Cerebellar cortex (tissue), 1 donor: Measurements from ENCODE around the gene ATF1.
"Not testable (repeated sequence)": the region's sequence is repeated elsewhere in the genome, so short reads cannot be mapped to it uniquely, and the experiment has no call there.

Experiments used
- DNase-seq: peaks from one replicate; pipeline ENCODE4 v3.0.0-alpha.2; 2015; ENCODE audit warnings: low spot score

The ATF1 gene

GRCh38 chr12:50753232-50753769 lies 10.6 kb upstream of the ATF1 start:
- no peak for DNase-seq

GRCh38 chr12:50764286-50765094 lies 589 bp downstream of the ATF1 start:
- DNase-seq, result peak; percentile 42

DNA sequence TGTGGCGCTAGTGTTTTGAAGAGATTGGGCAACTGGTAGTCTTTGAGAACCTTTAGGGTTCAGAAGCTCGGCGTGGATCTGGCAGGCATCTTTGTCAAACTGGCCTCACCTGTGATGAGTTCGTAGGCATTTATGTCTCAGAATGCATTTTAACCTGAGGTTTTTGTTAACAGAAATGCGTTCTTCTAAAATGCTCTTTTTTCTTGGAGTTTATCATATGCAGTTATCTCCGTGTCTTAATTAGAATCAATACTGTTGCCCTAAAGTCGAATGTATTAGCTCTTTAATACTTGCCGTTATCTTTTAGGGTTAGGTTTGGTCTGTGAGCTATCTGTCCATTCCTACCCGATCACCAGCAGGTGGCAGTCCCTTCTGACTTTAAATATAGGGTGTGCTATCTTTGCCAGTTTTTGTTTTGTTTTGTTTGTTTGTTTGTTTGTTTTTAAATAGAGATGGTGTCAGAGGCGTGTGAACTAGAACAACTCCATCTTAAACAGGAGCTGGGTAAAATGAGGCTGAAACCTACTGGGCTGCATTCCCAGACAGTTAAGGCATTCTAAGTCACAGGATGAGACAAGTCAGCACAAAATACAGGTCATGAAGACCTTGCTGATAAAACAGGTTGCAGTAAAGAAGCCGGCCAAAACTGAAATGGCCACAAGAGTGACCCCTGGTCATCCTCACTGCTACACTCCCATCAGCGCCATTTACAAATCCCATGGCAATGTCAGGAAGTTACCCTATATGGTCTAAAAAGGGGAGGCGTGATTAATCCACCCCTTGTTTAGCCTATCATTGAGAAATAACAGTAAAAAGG lies 1.4 kb downstream of the ATF1 start:
- DNase-seq, result peak; percentile 84

DNA sequence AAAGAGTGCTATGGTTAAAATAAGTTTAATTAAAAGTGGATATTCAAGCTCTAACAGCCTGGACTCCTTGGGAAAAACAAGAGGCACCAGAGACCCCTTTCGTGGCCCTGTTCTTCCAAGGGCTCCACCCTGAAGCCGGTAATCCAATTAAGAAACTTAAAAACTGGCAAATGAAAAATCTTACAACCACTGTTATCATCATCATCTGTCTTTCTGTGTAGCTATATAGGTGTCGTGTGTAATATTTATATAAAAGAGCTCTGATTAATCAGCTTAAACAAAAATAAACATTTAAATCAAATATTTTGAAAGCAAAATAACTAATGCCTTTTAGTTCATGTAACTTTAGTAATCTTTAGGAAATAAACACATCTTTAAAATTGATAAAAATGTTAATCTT lies 4.5 kb downstream of the ATF1 start:
- no peak for DNase-seq

DNA sequence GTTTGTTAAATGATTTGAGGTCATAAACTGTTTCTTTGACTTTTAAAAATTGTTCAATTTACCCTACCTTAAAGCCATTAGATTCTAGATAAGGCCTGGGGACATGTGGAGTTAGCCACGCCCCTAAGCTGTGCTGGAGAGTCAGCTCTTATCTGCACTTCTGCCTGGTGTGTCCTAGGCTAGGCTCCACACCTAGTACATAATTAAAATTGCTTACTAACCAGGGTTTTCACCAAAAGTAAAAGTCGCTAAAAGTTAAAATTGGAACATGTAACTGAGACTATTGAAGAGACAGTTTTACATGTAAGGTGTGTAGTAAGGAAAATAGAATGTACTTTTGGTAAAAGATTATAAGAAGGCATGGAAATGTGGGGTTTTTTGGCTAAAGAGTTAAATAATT lies 4.9 kb downstream of the ATF1 start:
- not testable (repeated sequence) for DNase-seq

DNA sequence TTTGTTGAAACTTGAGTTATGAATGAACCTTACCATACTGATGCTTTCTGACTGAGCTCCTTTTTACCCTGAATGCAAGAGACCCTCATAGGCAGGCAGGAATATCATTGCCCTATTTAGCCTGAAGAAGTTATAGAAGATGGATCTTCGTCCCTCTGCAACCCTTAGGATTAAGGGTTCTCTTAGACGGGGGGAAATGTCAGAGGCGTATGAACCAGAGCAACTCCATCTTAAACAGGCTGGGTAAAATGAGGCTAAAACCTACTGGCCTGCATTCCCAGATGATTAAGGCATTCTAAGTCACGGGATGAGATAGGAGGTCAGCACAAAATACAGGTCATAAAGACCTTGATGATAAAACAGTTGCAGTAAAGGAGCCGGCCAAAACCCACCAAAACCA lies 7.5 kb downstream of the ATF1 start:
- DNase-seq, result no peak

- no peak for DNase-seq
Observed at GRCh38 chr12:50772470-50772869, 8.6 kb downstream of the ATF1 start.

GRCh38 chr12:50772877-50773276 lies 9.0 kb downstream of the ATF1 start:
- DNase-seq, result no peak

- no peak for DNase-seq
Observed at GRCh38 chr12:50775251-50775650, 11.3 kb downstream of the ATF1 start.

- DNase-seq, result no peak
Observed at GRCh38 chr12:50776749-50777728, 13.1 kb downstream of the ATF1 start.

- DNase-seq, result no peak
Observed at GRCh38 chr12:50778663-50779590, 15.0 kb downstream of the ATF1 start.

DNA sequence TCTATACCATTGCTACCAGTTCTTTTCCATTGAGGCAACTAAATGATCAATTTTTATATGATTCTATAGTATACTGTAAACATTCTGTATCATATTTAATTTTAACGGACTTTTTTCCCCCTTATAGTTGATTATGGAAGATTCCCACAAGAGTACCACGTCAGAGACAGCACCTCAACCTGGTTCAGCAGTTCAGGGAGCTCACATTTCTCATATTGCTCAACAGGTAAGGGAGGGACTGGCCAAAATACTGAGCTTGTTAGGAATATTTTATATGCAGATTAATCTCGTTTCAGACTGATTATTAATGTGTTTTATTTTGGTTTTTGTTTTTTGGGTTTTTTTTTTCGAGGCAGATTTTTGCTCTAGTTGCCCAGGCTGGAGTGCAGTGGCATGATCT lies 16.1 kb downstream of the ATF1 start:
- no peak for DNase-seq

DNA sequence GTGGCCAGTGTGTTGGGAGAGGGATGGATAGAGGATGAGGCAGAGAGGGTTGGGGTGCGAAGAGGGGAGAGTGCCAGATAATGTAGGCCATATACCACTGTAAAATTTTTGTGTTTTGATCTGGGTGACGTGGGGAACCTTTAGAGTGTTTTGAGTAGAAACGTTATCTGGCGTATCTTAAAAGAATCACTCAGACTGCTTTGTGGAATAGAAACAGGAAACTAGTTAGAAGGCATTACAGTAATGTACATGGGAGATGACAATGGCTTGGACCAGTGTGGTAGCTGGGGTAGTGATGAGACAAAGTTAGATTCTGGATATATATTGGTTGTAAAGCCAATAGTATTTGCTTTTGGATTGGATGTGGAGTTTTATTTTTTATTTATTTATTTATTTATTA lies 20.6 kb downstream of the ATF1 start:
- DNase-seq, result no peak

GRCh38 chr12:50785406-50786001 lies 21.6 kb downstream of the ATF1 start:
- no peak for DNase-seq

DNA sequence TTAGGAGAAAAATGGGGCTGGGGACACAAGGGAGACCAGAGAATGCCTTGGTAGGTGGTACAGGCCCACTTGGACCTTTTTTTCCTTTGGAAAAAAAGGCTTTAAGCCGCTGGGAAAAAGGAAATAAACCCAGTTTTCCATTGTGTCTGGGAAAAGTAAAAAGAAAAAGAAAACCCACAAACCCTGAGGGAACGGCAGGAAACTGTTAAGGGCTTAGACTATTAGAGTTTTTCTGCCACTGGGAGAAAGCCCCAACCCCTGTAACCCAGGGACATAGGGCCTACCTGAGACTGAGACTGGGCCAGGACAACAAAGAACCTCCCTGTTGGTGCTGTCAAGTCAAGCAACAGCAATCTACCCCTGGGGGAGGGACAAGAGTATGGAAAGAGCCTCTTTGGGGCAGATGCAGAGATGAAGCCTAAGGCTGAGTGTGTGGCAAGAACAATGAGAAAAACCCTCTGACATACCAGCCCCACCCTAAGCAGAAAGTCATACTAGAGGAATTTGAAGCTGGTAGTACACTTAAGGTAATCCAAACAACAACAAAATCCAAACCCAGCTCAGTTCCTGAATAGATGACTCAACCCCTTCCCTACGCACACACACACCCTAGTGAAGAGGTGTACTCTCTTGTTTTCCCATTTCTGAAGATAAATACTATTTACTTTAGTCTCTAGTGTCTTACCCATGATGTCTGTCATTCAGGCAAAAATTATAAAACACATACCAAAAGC lies 22.8 kb downstream of the ATF1 start:
- DNase-seq, result no peak

GRCh38 chr12:50787618-50788017 lies 23.7 kb downstream of the ATF1 start:
- DNase-seq, result no peak

DNA sequence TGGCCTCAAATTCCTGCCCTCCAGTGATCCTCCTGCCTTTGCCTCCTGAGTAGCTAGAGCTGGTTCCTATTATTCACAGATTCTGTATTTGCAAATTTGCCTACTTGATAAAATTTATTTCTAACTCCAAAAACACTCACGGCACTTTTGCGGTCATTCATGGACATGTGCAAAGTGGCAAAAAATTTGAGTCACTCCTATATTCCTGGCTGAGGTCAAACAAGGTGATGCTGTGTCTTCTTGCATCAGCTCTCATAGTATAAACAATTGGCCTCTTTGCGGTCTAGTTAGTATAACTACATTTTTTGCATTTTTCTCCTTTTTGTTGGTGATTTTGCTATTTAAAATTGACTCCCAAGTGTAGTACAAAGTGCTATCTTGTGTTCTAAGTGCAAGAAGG lies 24.7 kb downstream of the ATF1 start:
- no peak for DNase-seq

DNA sequence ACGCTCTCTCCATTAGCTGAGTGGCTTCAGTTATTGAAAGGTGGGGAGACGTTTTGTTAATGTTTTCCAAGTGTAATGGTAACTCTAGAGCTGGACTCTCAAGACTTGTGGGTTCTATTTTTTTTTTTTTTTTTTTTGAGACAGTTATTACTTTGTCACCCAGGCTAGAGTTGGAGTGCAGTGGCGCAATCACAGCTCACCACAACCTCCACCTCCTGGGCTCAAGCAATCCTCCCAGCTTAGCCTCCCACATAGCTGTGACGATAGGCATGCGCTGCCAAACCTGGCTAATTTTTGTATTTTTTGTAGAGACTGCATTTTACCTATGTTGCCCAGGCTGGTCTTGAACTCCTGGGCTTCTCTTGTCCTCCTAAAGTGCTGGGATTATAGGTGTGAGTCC lies 26.2 kb downstream of the ATF1 start:
- DNase-seq, result no peak

GRCh38 chr12:50799908-50800307 lies 36.0 kb downstream of the ATF1 start:
- DNase-seq, result no peak
